Activated naive CD8-positive, alpha-beta T cell treated with anti-CD3 and anti-CD28 coated beads, Interleukin-2, amount 10 ng/mL, durations not matched to agents 7 days and 5 days (primary cell): ENCODE results near the gene ZBTB17. TPM values are rescaled to one million over a fixed set of nuclear protein-coding genes. Genes with fewer than 3 reads are reported as not detected.
"Not testable (repeated sequence)": the region's sequence is repeated elsewhere in the genome, so short reads cannot be mapped to it uniquely, and the experiment has no call there.

ENCODE experiments used
- ATAC-seq: fragments of 150-1000 bp; cut with Tn5 transposase; one replicate; pipeline ENCODE4 v1.10.0; 2021; ENCODE audit warnings: low read depth, moderate library complexity
- POLR2A ChIA-PET: fragments of 350-600 bp; sonication (Branson Sonifier 250); formaldehyde crosslinking; loops from one replicate; lab custom pipeline; 2021; ENCODE audit warnings: antibody characterized with exemption; lab: Charles Lee
- DNase-seq: peaks from one replicate; pipeline ENCODE4 v3.0.0; 2021
- H3K27ac Mint-ChIP-seq: one replicate; pipeline ENCODE4 v1.8.0; 2022; ENCODE audit warnings: mild to moderate bottlenecking, mixed read lengths
- H3K27me3 Mint-ChIP-seq: one replicate; pipeline ENCODE4 v1.8.0; 2022; ENCODE audit warnings: mild to moderate bottlenecking, moderate library complexity, mixed read lengths
- H3K36me3 Mint-ChIP-seq: one replicate; pipeline ENCODE4 v1.8.0; 2021; ENCODE audit warnings: mild to moderate bottlenecking, mixed read lengths
- H3K4me1 Mint-ChIP-seq: one replicate; pipeline ENCODE4 v1.8.0; 2021; ENCODE audit warnings: mixed read lengths
- H3K4me3 Mint-ChIP-seq: one replicate; pipeline ENCODE4 v1.8.0; 2022; ENCODE audit warnings: mild to moderate bottlenecking, moderate library complexity, mixed read lengths
- H3K9me3 Mint-ChIP-seq: one replicate; pipeline ENCODE4 v1.8.0; 2021; ENCODE audit warnings: mixed read lengths
- total RNA-seq, 2 experiments: library from RNA; stranded (reverse); gene quantifications; one replicate each; pipeline ENCODE4 v1.2.3, GENCODE V29; 2021

ZBTB17 gene
- total RNA-seq, 2 experiments from 2014 or later: 46.4 to 47.6 TPM

DNA sequence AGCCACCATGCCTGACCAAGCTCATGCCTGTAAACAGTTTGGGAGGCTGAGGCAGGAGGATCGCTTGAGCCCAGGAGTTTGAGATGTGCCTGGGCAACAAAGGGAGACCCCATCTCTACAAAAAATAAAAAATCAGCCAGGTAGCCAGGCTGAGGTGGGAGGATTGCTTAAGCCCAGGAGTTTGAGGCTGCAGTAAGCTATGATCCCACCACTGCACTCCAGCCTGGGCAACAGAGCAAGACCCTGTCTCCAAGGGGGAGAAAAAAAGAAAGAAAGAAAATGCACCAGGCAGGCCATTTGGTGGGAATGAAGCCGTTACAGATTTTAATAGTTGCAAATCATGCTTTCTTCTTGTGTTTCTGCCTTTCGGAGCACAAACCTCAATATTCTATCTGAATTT is 62.3 kb downstream of the ZBTB17 start:
- not testable (repeated sequence) for ATAC-seq, H3K4me3 Mint-ChIP-seq, H3K27ac Mint-ChIP-seq, DNase-seq, H3K9me3 Mint-ChIP-seq, H3K27me3 Mint-ChIP-seq
- H3K36me3 Mint-ChIP-seq: peaks cover 44% of the 10 kb centered on the region
- H3K4me1 Mint-ChIP-seq: peaks cover 22% of the 10 kb centered on the region
- POLR2A ChIA-PET: interaction anchor here (1.0 kb wide), 1 partner anchor 66 kb away, joined by 4 read pairs; the partner anchor contains the start of gene SPEN

DNA sequence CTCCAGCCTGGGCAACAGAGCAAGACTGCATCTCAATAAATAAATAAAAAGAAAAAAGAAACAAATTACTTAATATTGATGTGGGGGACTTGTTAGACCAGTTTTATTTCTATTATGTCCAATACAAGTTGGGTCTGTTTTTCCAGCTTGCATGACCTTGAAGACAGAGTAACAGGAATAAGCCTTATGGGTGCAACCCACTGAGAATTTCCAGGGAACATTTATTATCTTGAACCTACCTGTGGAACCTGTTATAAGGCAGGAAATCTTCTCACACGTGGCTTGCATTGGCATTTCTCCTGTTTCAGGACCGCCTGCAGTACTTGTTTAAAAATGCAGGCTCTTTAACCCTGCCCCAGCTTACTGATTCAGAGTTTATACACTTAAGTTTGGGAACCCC is 64.0 kb downstream of the ZBTB17 start:
- DNase-seq (no peak), ATAC-seq (no peak)
- no peaks in the 10 kb centered on the region for H3K27me3 Mint-ChIP-seq
- peaks cover 12% of the 10 kb centered on the region for H3K4me1 Mint-ChIP-seq
- peaks cover 37% of the 10 kb centered on the region for H3K36me3 Mint-ChIP-seq
- POLR2A ChIA-PET: no interaction called here
- H3K4me3 Mint-ChIP-seq: no peak overlapping the region
- no peak overlapping the region for H3K27ac Mint-ChIP-seq
- no peaks in the 10 kb centered on the region for H3K9me3 Mint-ChIP-seq

DNA sequence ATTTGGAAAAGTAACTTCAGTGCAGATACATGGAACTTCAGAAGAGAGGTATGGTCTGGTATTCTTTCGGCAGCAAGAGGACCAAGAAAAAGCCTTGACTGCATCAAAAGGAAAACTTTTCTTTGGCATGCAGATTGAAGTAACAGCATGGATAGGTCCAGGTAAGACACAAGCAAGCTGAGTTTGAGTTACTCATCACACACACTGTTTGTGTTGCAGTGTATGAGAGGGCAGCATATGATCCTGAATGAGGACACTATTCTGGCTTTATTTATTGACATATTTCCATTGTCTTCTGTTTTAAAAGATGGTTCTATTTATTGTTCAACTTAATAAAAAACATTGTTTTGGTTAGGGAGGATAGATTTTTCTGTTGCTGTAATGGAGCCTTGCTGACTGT is 64.8 kb downstream of the ZBTB17 start:
- Mint-ChIP-seq H3K4me3 (no peak overlapping the region), H3K4me1 (peaks cover 7% of the 10 kb centered on the region), H3K36me3 (peaks cover 34% of the 10 kb centered on the region), H3K27me3 (no peaks in the 10 kb centered on the region), H3K27ac (no peak overlapping the region), H3K9me3 (no peaks in the 10 kb centered on the region)
- POLR2A ChIA-PET: no interaction called here
- no peak for DNase-seq
- no peak for ATAC-seq

DNA sequence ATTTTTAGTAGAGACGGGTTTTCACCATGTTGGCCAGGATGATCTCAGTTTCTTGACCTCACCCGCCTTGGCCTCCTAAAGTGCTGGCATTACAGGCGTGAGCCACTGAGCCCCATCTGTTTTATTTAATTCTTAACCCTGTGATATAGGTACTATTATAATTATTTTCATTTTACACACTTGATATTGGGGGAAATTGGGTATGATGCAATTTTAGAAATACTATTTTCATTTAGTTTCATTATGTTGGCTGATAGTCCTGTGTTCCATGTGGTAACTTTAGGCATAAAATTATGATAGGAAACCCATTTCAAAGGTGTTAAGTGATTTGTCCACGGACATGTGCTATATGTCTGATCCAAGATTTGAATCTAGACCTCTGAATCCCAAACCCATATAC is 67.3 kb downstream of the ZBTB17 start:
- no peak for DNase-seq
- POLR2A ChIA-PET: no interaction called here
- Mint-ChIP-seq H3K27me3 (no peaks in the 10 kb centered on the region), H3K4me1 (no peaks in the 10 kb centered on the region), H3K9me3 (no peaks in the 10 kb centered on the region), H3K4me3 (no peak overlapping the region), H3K36me3 (peaks cover 22% of the 10 kb centered on the region), H3K27ac (no peak overlapping the region)
- ATAC-seq: no peak

DNA sequence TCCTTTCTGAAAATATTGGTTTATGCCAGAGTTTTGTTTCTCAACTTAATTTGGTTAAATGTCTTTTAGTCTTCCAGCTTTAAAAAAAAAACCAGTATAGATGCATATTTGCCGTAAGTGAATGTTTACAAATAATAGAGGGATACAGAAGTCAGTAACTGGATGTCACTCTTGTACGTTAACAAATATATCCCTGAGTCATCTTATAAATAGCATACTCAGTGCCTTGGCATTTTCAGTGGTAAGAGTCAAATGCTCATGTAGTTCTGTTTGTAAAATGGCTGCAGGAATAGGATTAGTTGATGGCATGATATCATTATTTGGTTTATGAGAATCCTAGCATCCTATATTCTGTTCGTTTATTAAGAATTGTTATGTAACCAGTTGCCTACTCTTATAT is 73.0 kb downstream of the ZBTB17 start:
- Mint-ChIP-seq H3K36me3 (peaks cover 12% of the 10 kb centered on the region), H3K4me1 (peaks cover 10% of the 10 kb centered on the region), H3K27me3 (no peaks in the 10 kb centered on the region), H3K4me3 (no peak overlapping the region), H3K27ac (no peak overlapping the region), H3K9me3 (no peaks in the 10 kb centered on the region)
- no peak for ATAC-seq
- POLR2A ChIA-PET: no interaction called here
- DNase-seq: no peak

DNA sequence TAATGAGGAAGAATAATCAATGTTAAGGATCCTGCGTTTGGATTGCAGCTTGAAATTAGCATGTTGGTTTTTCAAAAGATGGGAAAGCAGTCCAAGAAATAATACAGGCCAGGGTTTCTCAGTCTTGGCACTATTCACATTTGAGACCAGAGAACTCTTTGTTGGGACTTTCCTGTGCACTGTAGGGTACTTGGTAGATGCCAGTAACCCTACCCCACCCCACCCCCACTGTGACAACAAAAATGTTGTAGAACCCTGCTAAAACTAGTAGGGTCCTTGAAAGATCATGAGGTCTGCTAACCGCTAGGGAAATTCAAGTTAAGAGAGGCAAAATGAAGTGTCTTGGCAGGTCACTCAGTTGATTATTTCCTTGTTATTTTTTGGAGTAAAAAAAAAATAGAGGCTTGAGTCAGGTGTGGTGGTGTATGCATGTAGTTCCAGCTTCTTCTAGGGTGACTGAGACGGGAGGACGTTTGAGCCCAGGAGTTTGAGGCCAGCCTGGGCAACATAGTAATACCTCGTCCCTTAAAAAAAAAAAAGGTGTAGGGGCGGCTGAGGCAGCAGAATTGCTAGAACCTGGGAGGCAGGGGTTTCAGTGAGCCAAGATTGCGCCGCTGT is 75.1 kb downstream of the ZBTB17 start:
- POLR2A ChIA-PET: interaction anchor here (1.1 kb wide), 1 partner anchor 67 kb away, joined by 3 read pairs; no protein-coding TSS in a partner anchor
- DNase-seq (no peak), ATAC-seq (no peak)
- H3K27ac Mint-ChIP-seq: peak overlapping the region; percentile 30
- H3K9me3 Mint-ChIP-seq: no peaks in the 10 kb centered on the region
- no peak overlapping the region for H3K4me3 Mint-ChIP-seq
- H3K4me1 Mint-ChIP-seq: peaks cover 15% of the 10 kb centered on the region
- peaks cover 23% of the 10 kb centered on the region for H3K36me3 Mint-ChIP-seq
- H3K27me3 Mint-ChIP-seq: no peaks in the 10 kb centered on the region

DNA sequence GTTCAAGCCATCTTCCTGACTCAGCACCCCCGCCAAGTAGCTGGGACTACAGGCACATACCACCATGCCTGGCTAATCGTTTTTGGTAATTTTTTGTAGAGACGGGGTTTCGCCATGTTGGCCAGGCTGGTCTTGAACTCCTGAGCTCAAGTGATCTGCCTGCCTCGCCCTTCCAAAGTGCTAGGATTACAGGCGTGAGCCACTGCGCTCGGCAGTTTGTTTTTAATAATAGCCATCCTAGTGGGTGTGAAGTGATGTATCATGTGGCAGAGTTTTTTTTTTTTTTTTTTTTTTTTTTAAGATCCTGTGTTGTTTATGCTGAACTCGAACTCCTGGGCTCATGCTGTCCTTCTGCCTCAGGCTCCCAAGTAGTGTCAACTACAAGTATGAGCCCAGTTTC is 76.6 kb downstream of the ZBTB17 start:
- H3K4me3 Mint-ChIP-seq: no peak overlapping the region
- peaks cover 17% of the 10 kb centered on the region for H3K4me1 Mint-ChIP-seq
- H3K27me3 Mint-ChIP-seq: no peaks in the 10 kb centered on the region
- no peak overlapping the region for H3K27ac Mint-ChIP-seq
- no peaks in the 10 kb centered on the region for H3K9me3 Mint-ChIP-seq
- H3K36me3 Mint-ChIP-seq: peaks cover 26% of the 10 kb centered on the region
- POLR2A ChIA-PET: no interaction called here
- ATAC-seq (no peak), DNase-seq (no peak)

DNA sequence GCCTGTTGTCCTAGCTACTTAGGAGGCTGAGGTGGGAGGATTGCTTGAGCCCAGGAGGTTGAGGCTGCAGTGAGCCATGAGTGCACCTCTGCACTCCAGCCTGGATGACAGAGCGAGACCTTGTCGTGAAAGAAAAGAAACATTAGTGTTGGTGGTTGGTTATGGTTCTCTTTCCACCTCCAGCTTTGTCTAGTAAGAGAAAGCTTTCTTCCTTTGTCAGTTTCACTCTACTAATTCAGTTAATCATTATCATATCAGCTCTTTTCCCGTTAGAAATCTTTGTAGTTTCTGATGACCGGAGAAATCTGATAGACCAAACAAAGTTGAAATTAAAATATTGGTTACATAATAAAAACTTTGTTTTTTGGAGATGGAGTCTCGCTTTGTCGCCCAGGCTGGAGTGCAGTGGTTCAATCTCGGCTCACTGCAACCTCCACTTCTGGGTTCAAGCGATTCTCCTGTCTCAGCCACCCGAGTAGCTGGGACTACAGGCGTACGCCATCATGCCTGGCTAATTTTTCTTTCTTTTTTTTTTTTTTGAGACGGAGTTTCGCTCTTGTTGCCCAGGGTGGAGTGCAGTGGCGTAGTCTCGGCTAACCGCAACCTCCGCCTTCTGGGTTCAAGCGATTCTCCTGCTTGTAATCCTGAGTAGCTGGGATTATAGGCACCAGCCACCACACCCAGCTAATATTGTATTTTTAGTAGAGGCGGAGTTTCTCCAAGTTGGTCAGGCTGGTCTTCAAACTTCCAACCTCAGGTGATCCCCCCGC is 78.9 kb downstream of the ZBTB17 start:
- H3K4me1 Mint-ChIP-seq: peaks cover 22% of the 10 kb centered on the region
- DNase-seq: not testable (repeated sequence)

DNA sequence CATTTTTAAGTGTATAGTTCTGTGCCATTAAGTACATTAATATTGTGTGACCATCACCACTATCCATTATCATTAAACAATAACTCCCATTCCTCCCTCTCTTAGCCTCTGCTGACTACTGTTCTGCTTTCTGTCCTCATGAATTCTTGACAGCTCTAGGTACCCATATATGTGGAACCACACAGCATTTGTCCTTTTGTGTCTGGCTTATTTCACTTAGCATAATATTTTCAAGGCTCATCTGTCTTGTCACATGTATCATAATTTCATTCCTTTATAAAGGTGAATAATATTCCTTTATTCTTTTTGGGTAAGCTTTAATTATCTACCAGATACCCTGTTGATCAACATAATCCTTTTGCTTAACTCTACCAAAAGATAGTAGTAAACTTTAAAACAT is 80.7 kb downstream of the ZBTB17 start:
- H3K4me1 Mint-ChIP-seq: peaks cover 22% of the 10 kb centered on the region
- H3K9me3 Mint-ChIP-seq: no peaks in the 10 kb centered on the region
- no peak for ATAC-seq
- DNase-seq: no peak
- POLR2A ChIA-PET: interaction anchor here (0.7 kb wide), 1 partner anchor 21 kb away, joined by 3 read pairs; no protein-coding TSS in a partner anchor
- H3K27me3 Mint-ChIP-seq: no peaks in the 10 kb centered on the region
- no peak overlapping the region for H3K4me3 Mint-ChIP-seq
- H3K36me3 Mint-ChIP-seq: peaks cover 31% of the 10 kb centered on the region
- no peak overlapping the region for H3K27ac Mint-ChIP-seq

More for the DNA sequence above, 78.9 kb downstream of the ZBTB17 start:
- H3K27ac Mint-ChIP-seq, H3K27me3 Mint-ChIP-seq, H3K9me3 Mint-ChIP-seq, H3K4me3 Mint-ChIP-seq, ATAC-seq: not testable (repeated sequence)
- peaks cover 26% of the 10 kb centered on the region for H3K36me3 Mint-ChIP-seq
- POLR2A ChIA-PET: interaction anchor here (0.5 kb wide), 1 partner anchor 64 kb away, joined by 5 read pairs; no protein-coding TSS in a partner anchor

DNA sequence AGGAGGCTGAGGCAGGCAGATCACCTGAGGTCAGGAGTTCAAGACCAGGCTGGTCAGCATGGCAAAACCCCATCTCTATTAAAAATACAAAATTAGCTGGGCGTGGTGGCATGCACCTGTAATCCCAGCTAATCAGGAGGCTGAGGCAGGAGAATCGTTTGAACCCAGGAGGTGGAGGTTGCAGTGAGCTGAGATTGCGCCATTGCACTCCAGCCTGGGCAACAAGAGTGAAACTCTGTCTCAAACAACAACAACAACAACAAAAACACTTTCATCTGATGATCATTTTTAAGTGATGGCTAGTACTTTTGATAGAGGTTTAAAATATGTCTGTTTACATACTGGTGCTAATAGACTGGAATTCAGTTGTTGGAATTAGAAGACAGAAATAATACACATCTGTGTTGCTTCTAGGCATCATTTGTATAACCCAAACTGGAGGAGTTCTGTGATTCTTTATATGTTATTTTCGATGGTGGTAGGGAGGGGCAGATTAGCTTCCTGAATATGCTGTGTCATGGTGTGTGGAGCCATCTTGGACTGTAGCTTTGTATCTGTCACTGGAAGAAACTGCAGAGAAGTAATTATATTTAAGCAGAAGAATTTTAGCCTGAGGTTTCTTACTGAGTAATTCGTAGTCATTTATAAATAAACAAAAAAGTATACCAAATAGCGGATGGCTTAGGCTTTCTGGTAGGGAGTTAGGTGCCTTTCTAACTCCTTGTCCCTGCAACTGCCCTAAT is 82.9 kb downstream of the ZBTB17 start:
- Mint-ChIP-seq H3K27ac (peak overlapping the region; percentile 54), H3K4me1 (peaks cover 19% of the 10 kb centered on the region), H3K36me3 (peaks cover 31% of the 10 kb centered on the region)
- ATAC-seq, POLR2A ChIA-PET, H3K9me3 Mint-ChIP-seq, H3K4me3 Mint-ChIP-seq, H3K27me3 Mint-ChIP-seq, DNase-seq: not testable (repeated sequence)

Other genes with a start within 250 kb of the ZBTB17 start
- 1 to 10 TPM; 1.6 to 2.7 TPM for gene SLC25A34, start 239.8 kb downstream of the ZBTB17 start, total RNA-seq
- gene TMEM82, start 233.6 kb downstream of the ZBTB17 start, total RNA-seq: not detected
- under 1 TPM in 1 of 2 experiments, not detected in 1; 0.26 TPM for gene FBLIM1, start 217.3 kb downstream of the ZBTB17 start, total RNA-seq
- 1 to 10 TPM; 1.8 to 1.9 TPM for gene UQCRHL, start 168.5 kb downstream of the ZBTB17 start, total RNA-seq
- gene SPEN, start 128.4 kb downstream of the ZBTB17 start, total RNA-seq: 10 to 100 TPM; 68.8 to 69.8 TPM
- not detected for gene SRARP, start 28.1 kb upstream of the ZBTB17 start, total RNA-seq
- not detected for gene HSPB7, start 41.9 kb upstream of the ZBTB17 start, total RNA-seq
- not detected for gene CLCNKA, start 45.9 kb upstream of the ZBTB17 start, total RNA-seq
- not detected for gene CLCNKB, start 67.7 kb upstream of the ZBTB17 start, total RNA-seq
- gene FAM131C, start 97.5 kb upstream of the ZBTB17 start, total RNA-seq: 1 to 10 TPM; 3.3 to 4.1 TPM
- not detected for gene EPHA2, start 180.0 kb upstream of the ZBTB17 start, total RNA-seq
- gene ARHGEF19, start 236.6 kb upstream of the ZBTB17 start, total RNA-seq: 10 to 100 TPM in 1 of 2 experiments, 1 to 10 TPM in 1; 7.5 to 10.2 TPM